GM21786 (cell line): ENCODE data around the gene ACSL3.
"Not testable (repeated sequence)": the region's sequence is repeated elsewhere in the genome, so short reads cannot be mapped to it uniquely, and the experiment has no call there.

ENCODE experiments used
- ATAC-seq: cut with Tn5 transposase; IDR thresholded peaks from one replicate; pipeline ENCODE4 v1.9.1; 2021; ENCODE audit not compliant: unreplicated experiment

ACSL3 gene

DNA sequence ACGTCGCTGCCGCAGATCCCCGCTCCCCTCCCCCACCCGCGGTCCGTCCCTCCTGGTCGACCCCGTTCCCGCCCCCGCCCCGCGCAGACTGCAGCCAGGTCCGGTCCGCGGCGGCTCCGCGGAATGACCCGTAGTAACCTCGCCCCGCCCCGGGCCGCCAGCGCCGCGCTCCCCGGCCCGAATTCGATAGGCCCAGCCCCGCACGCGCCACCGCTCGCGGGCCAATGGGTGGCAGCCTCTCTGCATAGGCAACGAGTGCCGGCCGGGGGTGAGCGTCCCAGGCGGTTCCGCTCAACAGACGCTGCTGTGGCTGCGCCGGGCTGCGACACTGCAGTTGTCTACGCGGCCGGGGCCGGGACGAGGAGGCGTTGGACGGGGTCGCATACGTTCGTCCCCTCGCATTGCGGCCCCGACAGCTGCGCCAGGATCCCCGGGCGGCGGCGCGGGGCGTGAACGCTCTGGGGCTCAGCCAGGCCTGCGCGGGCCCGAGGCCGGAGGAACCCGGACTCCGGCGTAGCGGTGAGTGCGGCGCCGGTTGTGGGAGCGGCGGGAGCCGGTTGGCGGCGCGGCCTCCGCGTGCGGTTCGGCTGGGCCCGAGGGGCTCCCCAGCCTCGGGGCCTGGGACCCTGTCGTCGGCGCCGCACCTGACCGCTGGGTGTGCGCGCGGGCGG is at the start of gene ACSL3:
Gene ACSL3 (plus strand): TSS at position 297 of the 671 bp plus-strand sequence. CDS start 47,737 bp downstream, outside the sequence.
- peak; percentile 97 for ATAC-seq

DNA sequence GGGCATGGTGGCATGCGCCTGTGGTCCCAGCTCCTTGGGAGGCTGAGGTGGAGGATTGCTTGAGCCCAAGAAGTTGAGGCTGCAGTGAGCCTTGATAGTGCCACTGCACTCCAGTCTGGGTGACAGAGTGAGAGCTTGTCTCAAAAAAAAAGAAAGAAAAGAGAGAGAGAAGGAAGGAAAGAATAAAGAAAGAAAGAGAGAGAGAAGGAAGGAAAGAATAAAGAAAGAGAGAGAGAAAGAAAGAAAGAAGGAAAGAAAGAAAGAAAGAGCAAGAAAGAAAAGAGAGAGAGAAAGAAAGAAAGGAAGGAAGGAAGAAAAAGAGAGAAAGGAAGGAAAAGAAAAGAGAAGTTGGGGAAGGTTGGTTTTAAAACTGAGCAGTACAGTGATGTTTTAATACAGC is 49.0 kb upstream of the ACSL3 start:
- ATAC-seq = no peak

DNA sequence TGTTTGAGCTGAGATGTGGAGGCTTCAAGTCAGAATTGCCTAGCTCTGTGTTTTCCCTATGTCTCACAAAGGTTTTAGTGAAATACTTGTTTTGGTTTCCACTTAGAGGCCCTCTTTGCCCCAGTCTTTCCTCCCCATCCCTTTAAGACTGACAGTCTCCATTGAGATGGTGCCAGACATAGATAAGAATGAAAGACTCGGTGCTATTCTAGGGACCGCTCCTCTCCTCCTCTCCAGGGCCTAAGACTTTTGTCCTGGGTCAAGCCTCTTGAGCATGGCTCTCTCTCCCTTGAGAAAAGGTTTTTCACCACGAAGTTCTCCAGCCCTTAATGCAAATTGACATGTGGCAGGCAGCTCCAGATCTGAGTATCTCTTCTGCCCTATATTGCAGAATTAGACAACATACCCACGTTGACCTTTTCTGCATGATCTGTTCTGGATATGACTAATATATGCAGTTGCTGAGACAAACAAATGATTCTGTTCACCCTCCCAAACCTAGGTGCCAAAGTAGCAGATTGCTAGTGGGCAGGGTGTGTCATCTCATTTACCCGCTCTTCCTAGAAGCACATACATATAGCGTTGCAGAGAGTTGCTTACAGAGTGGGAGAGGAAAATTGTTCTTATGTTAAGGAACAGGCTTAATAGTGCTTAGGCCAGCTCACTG is 47.5 kb upstream of the ACSL3 start:
- ATAC-seq = peak; percentile 96

DNA sequence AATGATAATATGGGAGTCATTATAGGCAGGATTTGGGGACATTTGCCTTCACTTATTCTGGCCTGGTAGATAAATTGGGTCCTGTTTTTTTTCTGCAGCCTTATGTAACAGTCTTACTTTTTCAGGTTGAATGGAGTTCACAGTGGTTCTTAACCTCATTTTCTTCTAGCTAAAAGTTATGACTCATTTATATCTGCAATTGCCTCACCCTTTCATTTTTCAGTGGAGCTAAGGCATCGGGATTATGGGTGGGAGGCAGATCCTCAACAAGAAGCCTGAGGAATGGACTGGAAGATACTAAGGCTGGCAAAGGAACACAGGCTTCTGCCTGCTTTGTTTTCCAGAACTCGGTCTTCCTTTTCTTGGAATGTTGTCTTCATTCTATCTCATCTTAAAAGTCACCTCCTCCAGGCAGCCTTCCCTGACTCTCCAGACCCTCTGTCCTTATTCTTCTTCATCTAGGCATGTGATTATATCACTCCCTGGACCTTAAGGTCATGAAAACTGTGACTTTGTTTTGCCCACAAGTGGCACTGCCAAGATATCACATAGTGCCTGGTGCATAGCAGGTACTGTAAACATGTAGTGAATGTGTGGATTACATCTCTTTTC is 41.0 kb upstream of the ACSL3 start:
- no peak for ATAC-seq

DNA sequence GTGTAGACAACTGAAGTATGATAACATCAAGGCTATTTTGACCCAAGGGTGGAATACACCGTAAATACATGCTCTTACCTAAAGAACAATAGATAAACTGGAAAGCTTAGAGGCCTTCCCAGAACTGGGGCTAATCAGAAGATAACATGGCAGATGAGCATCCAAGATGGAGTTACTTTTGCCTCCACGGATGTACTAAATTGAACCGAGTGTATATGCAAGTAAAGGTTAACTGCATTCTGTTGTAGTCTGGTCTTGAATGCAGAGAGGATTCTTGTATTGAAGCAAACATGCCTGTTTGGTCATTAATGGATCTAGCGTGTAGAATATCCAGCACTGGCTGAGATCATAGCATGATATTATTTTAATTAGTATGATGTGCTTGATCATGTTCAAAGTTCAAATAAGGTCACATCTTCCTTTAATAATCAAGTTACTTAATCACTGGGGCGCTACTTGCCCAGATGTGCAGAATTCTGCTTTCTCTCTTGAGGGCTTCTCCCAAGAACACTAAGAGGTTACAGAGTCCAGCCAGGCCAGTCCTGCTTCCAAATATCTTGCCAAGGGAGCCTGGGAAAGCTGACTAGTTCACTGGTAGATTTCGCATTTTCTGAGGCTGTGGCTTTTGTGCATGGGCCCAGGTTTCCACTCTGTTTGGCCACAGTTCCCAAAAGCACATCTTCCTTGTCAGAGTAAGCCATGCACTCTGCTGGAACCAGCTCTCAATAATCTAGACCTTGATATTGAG is 37.5 kb upstream of the ACSL3 start:
- ATAC-seq = no peak

DNA sequence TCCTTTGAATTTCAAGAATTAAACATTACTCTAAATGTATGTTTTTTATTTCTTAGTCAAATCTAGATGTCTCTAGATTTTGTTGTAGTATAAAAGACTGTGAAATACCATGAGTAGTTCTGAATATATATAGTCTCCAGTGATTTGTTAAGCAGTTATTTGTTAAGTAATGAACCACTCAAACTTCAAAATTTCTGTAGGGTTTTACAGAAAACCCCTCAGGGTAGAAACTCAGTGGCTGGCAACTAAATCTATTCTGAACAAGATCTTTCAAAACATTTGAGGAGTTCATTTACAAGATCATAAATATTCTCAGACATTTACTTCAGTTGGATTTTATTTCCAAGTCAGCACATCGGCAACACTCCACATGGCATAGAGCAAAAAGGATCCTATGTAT is 35.8 kb upstream of the ACSL3 start:
- no peak for ATAC-seq

DNA sequence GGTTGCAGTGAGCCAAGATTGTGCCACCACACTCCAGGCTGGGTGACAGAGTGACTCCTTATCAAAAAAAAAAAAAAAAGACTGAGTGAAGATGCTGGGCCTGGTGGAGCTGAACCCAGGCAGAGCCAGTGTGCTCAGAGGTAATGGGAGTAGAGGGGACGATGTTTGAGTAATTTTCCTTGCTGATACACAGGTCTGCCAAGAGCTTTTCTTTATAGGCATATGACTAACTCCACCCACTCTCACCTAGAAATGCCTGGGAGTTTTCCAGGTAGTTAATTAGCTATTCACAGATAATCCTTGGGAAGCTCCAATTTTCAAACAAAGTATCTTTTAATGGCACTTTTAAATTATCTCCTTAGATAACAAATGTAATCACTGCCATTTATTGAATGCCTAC is 33.4 kb upstream of the ACSL3 start:
- ATAC-seq = no peak

DNA sequence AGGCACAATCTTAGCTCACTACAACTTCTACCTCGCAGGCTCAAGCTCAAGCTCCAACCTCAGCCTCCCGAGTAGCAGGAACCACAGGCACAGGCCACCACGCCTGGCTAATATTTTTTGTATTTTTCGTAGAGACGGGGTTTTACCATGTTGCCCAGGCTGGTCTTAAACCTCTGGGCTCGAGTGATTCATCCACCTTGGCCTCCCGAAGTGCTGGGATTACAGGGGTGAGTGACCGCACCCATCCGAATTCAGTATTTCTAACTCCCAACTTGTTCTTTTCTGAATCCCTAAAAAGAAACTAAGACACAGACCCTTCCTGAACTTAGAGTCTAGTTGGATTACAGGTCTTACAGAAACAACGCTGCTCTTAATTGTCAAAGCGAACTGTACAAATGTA is 32.3 kb upstream of the ACSL3 start:
- ATAC-seq = no peak

DNA sequence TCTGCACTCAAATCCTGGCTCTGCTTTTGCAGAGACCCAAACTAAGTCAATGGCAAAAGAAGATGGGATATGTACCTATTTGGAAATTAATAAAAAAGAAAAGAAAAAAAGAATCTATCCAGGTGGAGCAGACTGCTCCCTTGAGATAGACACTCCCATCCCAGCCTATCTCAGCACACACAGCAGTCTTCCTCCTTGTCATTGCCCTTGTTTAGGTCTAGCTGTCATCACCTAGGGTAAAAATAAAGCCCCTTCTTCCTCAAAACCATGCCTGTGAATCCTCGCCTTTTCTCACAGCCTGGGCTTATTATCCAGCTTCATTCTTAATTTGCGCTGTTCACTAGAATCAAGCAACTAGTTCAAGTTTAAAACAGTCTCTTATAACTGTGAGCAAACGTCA is 30.7 kb upstream of the ACSL3 start:
- ATAC-seq = no peak

DNA sequence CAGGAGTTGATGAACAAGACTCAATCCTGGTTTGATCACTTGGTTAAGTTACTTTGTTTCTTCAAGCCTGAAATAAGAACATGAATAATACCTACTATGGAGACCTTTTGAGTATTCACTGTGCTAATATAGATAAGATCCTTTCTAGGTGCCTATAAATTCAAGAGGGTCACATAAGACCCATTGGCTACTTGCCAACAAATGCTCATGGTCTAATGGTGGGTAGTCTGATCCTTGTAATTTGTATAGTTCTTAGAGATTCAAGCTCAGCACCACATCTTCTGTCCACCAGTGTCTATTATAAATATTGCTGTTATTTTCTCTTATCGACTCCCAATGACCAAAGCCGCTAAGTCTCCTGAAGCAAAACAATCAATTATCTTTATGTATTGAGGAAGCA is 27.4 kb upstream of the ACSL3 start:
- ATAC-seq = no peak

DNA sequence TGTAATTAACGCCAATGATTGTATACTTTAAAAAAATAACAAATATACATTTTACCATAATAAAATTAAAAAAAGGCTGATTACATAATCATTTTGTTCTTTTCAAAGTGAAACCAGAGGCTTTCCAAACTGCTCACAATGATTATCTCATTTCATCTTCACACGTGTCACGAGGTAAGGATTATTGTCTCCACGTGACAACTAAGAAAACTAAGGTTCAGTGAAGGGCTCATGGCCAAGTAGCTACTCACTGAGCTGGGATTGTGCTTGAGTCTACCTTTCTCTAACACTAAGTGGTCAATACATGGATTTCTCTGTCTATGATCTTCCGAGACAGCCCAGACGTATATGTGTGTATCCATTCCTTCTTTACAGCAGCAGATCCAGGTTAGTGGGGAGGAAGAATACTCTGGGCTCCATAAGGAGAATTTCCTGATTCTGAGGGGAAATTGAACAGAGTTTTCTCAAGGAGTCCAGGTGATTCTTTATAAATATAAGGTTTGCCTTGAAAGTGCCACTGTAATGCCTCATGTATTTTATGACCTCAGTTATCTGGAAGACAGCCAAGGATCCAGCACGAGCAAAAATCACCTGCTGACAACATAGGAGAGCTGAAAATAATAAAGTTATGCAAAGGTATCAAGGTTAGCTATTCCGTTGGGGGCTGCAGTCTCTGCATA is 25.6 kb upstream of the ACSL3 start:
- ATAC-seq = no peak

DNA sequence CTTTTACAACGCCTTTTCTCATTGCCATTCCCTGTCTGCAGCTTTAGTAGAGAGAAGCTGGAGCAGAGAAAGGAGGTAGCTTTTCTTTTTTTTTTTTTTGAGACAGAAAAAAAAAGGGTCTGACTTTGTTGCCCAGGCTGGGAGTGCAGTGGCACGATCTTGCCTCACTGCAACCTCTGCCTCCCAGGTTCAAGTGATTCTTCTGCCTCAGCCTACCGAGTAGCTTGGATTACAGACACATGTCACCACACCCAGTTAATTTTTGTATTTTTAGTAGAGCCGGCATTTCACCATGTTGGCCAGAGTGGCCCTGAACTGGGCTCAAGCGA is 25.0 kb upstream of the ACSL3 start:
- no peak for ATAC-seq

DNA sequence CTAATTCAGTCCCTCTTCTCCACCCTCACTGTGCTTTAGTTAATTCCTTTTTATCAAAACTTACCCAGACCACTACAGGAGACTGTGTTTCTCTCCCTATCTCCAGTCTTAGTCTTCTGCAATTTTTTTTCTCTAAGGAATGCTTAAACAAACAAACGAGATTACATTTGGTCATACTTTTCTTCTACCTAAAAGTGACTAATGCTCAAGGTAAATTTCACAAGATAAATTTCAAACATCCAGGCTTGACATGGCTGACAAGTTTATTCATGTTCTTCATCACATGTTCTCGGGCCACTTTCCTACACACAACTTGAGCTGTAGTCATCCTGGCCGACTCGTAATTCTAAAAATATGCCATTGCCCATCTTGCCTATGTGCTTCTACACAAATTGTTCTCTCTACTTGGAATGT is 23.2 kb upstream of the ACSL3 start:
- ATAC-seq = no peak

DNA sequence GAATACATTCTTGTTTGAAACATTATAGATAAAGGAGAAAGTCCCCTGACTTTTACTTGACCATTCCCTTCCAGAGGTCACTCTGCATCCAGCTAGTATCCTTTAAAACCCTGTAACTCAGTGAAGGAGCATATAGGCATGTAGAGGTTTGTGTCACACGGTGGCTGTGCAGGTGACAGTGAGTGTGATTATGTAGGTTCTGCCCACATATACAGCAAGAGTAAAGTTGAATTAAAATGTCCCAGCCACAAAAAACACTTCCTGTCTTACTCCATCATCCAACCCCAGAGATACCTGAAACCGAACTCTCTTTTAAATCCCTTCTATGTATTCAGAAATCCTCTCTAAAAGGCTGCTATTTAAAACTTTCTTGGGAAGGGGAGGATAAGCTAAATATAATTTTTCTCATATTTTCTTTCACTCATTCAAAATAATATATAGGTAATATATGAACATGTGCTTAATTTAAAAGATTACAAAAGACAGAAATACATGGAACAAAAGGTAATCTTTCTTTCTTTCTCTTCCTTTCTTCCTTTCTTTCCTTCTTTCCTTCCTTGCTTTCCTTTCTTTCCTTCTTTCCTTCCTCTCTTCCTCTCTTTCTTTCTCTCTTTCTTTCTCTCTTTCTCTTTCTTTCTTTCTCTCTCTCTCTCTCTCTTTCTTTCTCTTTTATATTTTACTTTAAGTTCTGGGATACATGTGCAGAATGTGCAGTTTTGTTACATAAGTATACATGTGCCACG is 20.6 kb upstream of the ACSL3 start:
- ATAC-seq = no peak

DNA sequence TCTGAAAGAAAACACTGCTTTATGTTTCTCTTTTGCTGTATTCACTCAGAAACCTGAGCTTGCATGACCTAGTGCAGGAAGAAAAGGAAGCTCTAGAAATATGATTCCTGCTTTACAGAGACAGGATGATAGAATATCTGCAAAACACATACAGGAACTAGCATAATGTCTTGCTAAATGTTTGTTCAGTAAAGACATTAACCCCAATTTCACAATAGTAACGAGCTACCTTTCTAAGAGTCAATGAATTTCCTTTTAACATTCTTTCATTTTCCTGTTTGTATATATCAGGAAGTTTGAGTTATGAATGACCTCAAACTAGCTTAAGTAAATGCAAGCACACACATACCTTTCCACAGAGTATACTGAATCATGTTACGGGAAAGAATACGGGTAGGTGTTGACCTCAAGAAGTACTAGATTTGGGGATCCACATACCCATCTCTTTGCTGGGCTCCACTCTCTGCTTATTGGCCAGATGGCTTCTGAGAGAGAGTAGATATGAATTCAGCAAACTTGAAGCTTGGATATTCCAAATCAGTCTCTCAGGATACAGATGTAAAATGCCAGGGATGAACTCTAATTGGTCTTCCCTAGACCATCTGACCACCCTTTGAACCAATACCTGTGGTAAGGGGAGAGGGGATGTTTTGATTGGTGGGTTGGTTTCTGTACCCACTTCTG is 18.2 kb upstream of the ACSL3 start:
- ATAC-seq = no peak

DNA sequence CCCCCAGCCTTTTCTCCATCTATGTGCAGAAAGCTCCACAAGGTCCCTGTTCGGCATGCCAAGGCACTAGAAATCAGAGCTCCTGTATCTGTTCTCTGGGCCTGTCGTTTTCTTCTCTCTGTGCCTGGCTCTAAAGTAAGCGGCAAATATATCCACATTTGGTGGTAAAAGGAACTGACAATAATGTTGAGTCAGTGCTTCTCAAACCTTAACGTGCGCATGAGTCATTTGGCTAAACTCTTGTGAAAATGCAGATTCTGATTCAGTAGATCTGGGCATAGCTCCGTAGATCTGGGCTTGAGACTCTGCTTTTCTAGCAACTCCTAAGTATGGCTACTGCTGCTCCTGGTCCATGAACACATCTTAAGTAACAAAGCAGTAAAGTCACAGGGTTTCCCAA is 16.5 kb upstream of the ACSL3 start:
- ATAC-seq = no peak

DNA sequence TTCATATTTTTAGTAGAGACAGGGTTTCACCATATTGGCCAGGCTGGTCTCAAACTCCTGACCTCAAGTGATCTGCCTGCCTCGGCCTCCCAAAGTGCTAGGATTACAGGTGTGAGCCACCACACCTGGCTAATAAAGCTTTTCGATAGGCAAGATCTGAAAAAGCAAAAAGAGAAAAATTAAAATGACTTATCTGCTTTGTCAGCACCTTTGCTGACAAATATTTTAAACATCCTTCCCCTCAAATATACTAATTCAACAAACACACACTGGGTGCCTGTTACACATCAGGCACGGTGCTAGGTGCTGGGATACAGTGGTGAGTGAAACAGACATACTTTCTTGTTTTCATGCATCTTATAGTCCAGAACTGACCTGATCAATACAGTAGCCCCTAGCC is 15.5 kb upstream of the ACSL3 start:
- not testable (repeated sequence) for ATAC-seq

DNA sequence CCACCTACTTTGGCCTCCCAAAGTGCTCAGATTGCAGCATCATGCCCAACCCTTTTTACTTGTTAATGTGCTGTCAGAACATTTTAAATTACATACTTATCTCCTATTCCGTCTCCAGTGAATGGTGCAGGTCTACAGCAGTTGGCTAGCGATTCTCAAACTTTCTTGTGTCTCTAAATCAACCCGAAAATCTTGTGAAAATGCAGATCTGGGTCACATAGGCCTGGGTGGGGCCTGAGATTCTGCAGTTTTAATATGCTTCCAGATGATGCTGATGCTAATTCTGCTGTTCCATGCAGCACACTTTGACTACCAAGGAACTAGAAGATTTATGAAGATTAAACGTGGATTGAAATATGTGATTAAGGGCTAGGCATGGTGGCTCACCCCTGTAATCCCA is 14.8 kb upstream of the ACSL3 start:
- no peak for ATAC-seq

DNA sequence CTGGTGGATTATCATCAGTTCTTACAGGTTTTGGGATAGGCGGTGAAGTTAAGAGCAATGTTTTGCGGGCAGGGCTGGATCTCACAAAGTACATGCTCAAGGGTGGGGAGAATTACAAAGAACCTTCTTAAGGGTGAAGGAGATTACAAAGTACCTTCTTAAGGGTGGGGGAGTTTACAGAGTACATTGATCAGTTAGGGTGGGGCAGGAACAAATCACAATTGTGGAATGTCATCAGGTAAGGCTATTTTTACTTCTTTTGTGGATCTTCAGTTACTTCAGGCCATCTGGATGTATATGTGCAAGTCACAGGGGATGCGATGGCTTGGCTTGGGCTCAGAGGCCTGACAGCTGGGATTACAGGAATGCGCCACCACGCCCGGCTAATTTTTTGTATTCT is 12.8 kb upstream of the ACSL3 start:
- ATAC-seq = not testable (repeated sequence)

DNA sequence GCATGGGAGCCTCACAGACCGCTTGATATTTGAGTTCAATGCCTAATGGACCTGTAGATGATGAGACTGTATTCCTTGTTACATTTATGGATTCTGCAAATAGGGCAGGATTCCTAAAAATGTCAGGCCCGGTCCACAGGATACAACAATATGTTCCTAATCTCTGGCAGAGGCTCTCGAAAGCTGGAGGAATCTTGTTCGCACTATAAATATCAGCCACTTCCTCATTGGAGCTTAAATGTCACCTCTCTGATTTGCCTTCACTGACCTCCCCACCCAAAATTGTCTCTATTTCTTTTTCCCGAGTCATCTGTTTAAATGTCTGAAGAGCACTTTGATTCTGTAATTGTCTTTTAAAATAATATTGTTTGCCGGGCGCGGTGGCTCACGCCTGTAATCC is 12.0 kb upstream of the ACSL3 start:
- no peak for ATAC-seq
